Skeletal muscle tissue (tissue), 4 donors: ENCODE data around the gene NR6A1. TPM values are rescaled to one million over a fixed set of nuclear protein-coding genes. Genes with fewer than 3 reads are reported as not detected.

Source experiments
- H3K27ac ChIP-seq: one replicate; pipeline ENCODE4 v1.7.0; 2013; ENCODE audit warnings: mild to moderate bottlenecking, low read depth, low read length, inconsistent platforms
- H3K27me3 ChIP-seq, 3 donors: one replicate each; pipeline ENCODE4 v1.7.0; 2013; ENCODE audit warnings: low read length in 3 of 3; ENCODE audit not compliant: control insufficient read depth in 3 of 3, insufficient read depth in 3 of 3
- H3K36me3 ChIP-seq, 3 donors: one replicate each; pipeline ENCODE4 v1.7.0; 2013; ENCODE audit warnings: low read length in 3 of 3; ENCODE audit not compliant: control insufficient read depth in 3 of 3, insufficient read depth in 3 of 3
- H3K4me1 ChIP-seq, 3 donors: one replicate each; pipeline ENCODE4 v1.7.0; 2013; ENCODE audit warnings: low read length in 3 of 3, mild to moderate bottlenecking in 3 of 3; ENCODE audit not compliant: control insufficient read depth in 3 of 3, insufficient read depth in 3 of 3
- H3K4me3 ChIP-seq, 3 donors: one replicate each; pipeline ENCODE4 v1.7.0; 2013; ENCODE audit warnings: low read length in 3 of 3
- H3K9ac ChIP-seq, 3 donors: one replicate each; pipeline ENCODE4 v1.7.0; 2013; ENCODE audit warnings: low read length in 3 of 3, mild to moderate bottlenecking in 3 of 3, moderate library complexity in 2 of 3, low read depth in 1 of 3
- H3K9me3 ChIP-seq, 3 donors: one replicate each; pipeline ENCODE4 v1.7.0; 2013; ENCODE audit warnings: low read length in 3 of 3; ENCODE audit not compliant: control insufficient read depth in 3 of 3
- total RNA-seq: library from RNA; depleted of rRNA; stranded (reverse); fragments of >200 nt; gene quantifications from one replicate; pipeline ENCODE4 v1.2.3, GENCODE V29; 2014
- donor health status: Osteomylitis.

The NR6A1 gene
- total RNA-seq, 1 donor from 2014 or later, result 0.52 TPM

GRCh38 chr9:124733964-124734740, 37.0 kb downstream of the NR6A1 start:
- Histone ChIP-seq H3K27ac (peak overlapping the region; percentile 21), H3K27me3 (no peaks in the 10 kb centered on the region), H3K9ac (peak overlapping the region in 1 of 3 donors; percentile 57), H3K4me3 (peak overlapping the region in 1 of 3 donors; percentile 60), H3K4me1 (peaks cover 0 to 14% (median 4%) of the 10 kb centered on the region in 3 donors), H3K36me3 (no peaks in the 10 kb centered on the region), H3K9me3 (no peaks in the 10 kb centered on the region)

- H3K27ac ChIP-seq, result no peak overlapping the region
- no peaks in the 10 kb centered on the region for H3K36me3 ChIP-seq
- peaks cover 0 to 14% (median 4%) of the 10 kb centered on the region in 3 donors for H3K4me1 ChIP-seq
- H3K9ac ChIP-seq, result no peak overlapping the region
- H3K4me3 ChIP-seq, result no peak overlapping the region
- no peaks in the 10 kb centered on the region for H3K27me3 ChIP-seq
- H3K9me3 ChIP-seq, result no peaks in the 10 kb centered on the region
Observed at GRCh38 chr9:124730772-124731171, 40.3 kb downstream of the NR6A1 start.

- Histone ChIP-seq H3K9me3 (no peaks in the 10 kb centered on the region), H3K4me3 (no peak overlapping the region), H3K36me3 (no peaks in the 10 kb centered on the region), H3K9ac (no peak overlapping the region), H3K4me1 (peaks cover 7 to 9% (median 8%) of the 10 kb centered on the region in 3 donors), H3K27ac (no peak overlapping the region), H3K27me3 (no peaks in the 10 kb centered on the region)
Observed at GRCh38 chr9:124726886-124727285, 44.2 kb downstream of the NR6A1 start.

- no peak overlapping the region for H3K4me3 ChIP-seq
- no peaks in the 10 kb centered on the region for H3K9me3 ChIP-seq
- no peak overlapping the region for H3K9ac ChIP-seq
- peaks cover 7 to 9% (median 8%) of the 10 kb centered on the region in 3 donors for H3K4me1 ChIP-seq
- H3K27ac ChIP-seq, result no peak overlapping the region
- no peaks in the 10 kb centered on the region for H3K27me3 ChIP-seq
- no peaks in the 10 kb centered on the region for H3K36me3 ChIP-seq
Observed at GRCh38 chr9:124725068-124725452, 46.1 kb downstream of the NR6A1 start.

GRCh38 chr9:124724415-124725067, 46.6 kb downstream of the NR6A1 start:
- Histone ChIP-seq H3K9ac (no peak overlapping the region), H3K27ac (no peak overlapping the region), H3K9me3 (no peaks in the 10 kb centered on the region), H3K36me3 (no peaks in the 10 kb centered on the region), H3K4me1 (peaks cover 7 to 9% (median 8%) of the 10 kb centered on the region in 3 donors), H3K4me3 (no peak overlapping the region), H3K27me3 (no peaks in the 10 kb centered on the region)

GRCh38 chr9:124723352-124723751, 47.8 kb downstream of the NR6A1 start:
- H3K9ac ChIP-seq, result no peak overlapping the region
- H3K4me1 ChIP-seq, result peaks cover 7 to 9% (median 8%) of the 10 kb centered on the region in 3 donors
- H3K9me3 ChIP-seq, result no peaks in the 10 kb centered on the region
- no peak overlapping the region for H3K4me3 ChIP-seq
- no peaks in the 10 kb centered on the region for H3K27me3 ChIP-seq
- no peak overlapping the region for H3K27ac ChIP-seq
- no peaks in the 10 kb centered on the region for H3K36me3 ChIP-seq

- no peaks in the 10 kb centered on the region for H3K9me3 ChIP-seq
- no peak overlapping the region for H3K27ac ChIP-seq
- no peaks in the 10 kb centered on the region for H3K36me3 ChIP-seq
- H3K4me3 ChIP-seq, result no peak overlapping the region
- H3K27me3 ChIP-seq, result no peaks in the 10 kb centered on the region
- peaks cover 7 to 9% (median 8%) of the 10 kb centered on the region in 3 donors for H3K4me1 ChIP-seq
- no peak overlapping the region for H3K9ac ChIP-seq
Observed at GRCh38 chr9:124721109-124721906, 49.8 kb downstream of the NR6A1 start.

- H3K9ac ChIP-seq, result no peak overlapping the region
- H3K4me3 ChIP-seq, result no peak overlapping the region
- no peaks in the 10 kb centered on the region for H3K36me3 ChIP-seq
- no peaks in the 10 kb centered on the region for H3K27me3 ChIP-seq
- H3K4me1 ChIP-seq, result peaks cover 7 to 9% (median 8%) of the 10 kb centered on the region in 3 donors
- H3K9me3 ChIP-seq, result no peaks in the 10 kb centered on the region
- no peak overlapping the region for H3K27ac ChIP-seq
Observed at GRCh38 chr9:124720429-124721108, 50.5 kb downstream of the NR6A1 start.

GRCh38 chr9:124718928-124719327, 52.2 kb downstream of the NR6A1 start:
- Histone ChIP-seq H3K27me3 (no peaks in the 10 kb centered on the region), H3K27ac (no peak overlapping the region), H3K36me3 (no peaks in the 10 kb centered on the region), H3K9ac (no peak overlapping the region), H3K4me1 (no peaks in the 10 kb centered on the region), H3K9me3 (no peaks in the 10 kb centered on the region), H3K4me3 (no peak overlapping the region)
